DMS53 treated with DMSO at 0.1 percent for 48 hours (cell line): Measurements from ENCODE around the gene ZDHHC21.
"Not testable (repeated sequence)": the region's sequence is repeated elsewhere in the genome, so short reads cannot be mapped to it uniquely, and the experiment has no call there.

ENCODE experiments used
- DNase-seq: peaks from one replicate; lab custom pipeline; 2025; ENCODE audit not compliant: unreplicated experiment; lab: John Stamatoyannopoulos, UW

ZDHHC21 gene

GRCh38 chr9:14686168-14686567, 7.1 kb downstream of the ZDHHC21 start:
- no peak for DNase-seq

DNA sequence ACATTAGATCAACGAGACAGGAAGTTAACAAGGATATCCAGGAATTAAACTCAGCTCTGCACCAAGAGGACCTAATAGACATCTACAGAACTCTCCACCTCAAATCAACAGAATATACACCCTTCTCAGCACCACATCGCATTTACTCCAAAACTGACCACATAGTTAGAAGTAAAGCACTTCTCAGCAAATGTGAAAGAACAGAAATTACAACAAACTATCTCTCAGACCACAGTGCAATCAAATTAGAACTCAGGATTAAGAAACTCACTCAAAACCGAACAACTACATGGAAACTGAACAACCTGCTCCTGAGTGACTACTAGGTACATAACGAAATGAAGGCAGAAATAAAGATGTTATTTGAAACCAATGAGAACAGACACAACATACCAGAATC, 10.6 kb downstream of the ZDHHC21 start:
- not testable (repeated sequence) for DNase-seq

DNA sequence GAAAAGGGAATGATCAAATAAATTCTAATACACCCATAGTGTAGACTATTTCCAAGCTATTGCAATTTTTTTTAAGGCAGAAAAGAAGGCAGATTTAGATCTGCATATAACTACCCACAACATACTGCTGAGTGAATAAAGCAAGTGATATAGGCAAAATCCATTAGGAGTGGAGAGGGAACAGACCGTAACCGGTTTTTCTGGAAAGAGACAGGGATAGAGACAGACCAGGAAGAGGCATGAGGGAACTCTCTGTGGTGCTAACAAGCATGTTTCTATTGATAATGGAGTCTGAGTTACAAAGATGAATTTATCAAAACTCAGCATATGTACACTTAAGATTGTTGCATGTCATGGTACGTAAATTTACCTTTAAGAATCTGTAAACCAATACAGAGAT, 14.5 kb downstream of the ZDHHC21 start:
- DNase-seq = no peak

DNA sequence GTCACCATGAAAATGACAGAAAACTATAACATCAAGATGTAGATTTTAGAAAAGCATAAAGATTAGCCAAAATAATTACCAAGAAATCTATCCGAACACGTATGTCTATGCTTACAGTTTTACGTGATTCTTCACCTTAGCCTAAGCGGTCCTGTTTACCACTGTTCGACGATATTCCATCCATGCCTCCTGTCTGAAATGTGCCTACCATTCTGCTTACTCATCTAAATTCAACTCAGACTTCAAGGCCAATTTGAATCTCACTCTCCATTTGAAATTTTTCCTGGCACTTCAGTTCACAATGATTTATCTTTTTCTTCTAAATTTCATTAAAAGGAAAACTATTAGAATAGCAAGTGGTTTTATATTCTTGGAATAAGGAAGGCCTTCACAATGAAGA, 15.4 kb downstream of the ZDHHC21 start:
- DNase-seq = no peak

DNA sequence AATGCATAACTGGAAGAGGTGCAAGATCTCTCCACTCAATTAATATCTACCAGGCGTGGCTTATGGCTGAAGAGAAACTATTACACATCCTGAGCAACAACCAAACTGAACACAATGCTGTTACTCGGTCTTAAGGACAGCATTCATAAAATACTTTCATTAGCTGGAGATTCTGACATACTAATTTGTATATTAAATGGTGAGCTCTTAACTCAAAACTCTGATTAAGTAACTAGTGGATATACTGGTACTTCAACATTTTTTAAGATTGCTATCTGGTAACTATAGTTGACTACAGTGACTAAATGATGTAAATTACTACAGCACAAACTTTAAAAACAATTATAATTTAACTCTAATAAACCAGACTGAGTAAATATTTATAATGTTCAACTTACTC, 15.8 kb downstream of the ZDHHC21 start:
- no peak for DNase-seq

DNA sequence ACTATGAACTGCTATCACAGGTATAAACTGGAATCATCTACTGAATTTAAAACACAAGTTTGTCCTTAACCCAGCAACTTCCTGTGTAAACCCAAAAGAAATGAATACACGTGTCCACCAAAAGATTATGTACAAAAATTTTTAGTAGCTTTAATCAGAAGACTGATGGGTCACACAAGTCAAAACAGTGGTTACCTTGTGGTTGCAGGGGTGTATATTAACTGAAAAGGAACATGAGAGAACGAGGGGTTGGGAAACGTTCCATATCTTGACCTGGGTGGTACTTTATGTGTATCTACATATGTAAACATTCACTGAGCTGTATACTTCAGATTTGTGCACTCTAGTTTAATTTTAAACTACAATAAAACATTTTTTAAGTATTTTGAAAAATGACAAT, 18.6 kb downstream of the ZDHHC21 start:
- no peak for DNase-seq

- no peak for DNase-seq
Observed at GRCh38 chr9:14671377-14671776, 21.9 kb downstream of the ZDHHC21 start.

GRCh38 chr9:14670718-14671117, 22.5 kb downstream of the ZDHHC21 start:
- no peak for DNase-seq

- DNase-seq = not testable (repeated sequence)
Observed at GRCh38 chr9:14664022-14664421, 29.2 kb downstream of the ZDHHC21 start.

GRCh38 chr9:14662060-14662453, 31.2 kb downstream of the ZDHHC21 start:
- no peak for DNase-seq

GRCh38 chr9:14661421-14662059, 31.7 kb downstream of the ZDHHC21 start:
- DNase-seq = no peak

- DNase-seq = no peak
Observed at GRCh38 chr9:14660721-14661120, 32.5 kb downstream of the ZDHHC21 start.

DNA sequence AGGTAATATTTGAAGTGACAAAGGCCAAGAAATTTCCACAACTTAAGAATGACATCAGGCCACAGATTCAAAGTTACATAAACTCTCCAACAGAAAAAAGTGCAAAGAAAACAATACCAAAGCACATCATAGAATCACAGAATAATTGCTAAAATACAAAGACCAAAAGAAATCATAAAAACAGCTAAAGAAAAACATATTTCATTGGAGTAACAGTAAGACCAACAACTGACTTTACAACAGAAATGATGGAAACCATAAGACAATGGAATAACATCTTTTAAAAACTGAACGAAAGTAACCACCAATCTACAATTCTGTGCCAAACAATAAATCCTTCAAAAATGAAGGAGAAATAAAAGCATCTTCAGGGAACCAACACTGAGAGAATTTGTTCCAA, 38.3 kb downstream of the ZDHHC21 start:
- DNase-seq = no peak

DNA sequence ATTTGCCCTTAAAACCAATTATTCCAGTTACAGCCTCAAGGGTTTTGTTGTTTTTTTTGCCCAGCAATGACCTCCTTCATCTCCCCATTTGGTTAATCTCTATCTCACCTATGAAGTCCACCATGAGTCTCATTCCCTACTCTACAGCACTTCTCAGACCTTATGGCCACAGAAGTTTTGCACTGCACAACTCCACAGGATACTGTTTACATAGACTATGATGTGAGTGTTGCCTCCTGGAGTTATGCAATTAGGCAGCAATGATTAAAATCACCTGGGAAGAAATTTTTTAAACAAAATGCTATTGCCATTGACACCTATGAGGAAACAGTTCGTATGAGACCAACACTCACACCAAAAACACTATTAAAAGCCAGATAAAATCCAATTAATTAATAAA, 39.7 kb downstream of the ZDHHC21 start:
- no peak for DNase-seq

DNA sequence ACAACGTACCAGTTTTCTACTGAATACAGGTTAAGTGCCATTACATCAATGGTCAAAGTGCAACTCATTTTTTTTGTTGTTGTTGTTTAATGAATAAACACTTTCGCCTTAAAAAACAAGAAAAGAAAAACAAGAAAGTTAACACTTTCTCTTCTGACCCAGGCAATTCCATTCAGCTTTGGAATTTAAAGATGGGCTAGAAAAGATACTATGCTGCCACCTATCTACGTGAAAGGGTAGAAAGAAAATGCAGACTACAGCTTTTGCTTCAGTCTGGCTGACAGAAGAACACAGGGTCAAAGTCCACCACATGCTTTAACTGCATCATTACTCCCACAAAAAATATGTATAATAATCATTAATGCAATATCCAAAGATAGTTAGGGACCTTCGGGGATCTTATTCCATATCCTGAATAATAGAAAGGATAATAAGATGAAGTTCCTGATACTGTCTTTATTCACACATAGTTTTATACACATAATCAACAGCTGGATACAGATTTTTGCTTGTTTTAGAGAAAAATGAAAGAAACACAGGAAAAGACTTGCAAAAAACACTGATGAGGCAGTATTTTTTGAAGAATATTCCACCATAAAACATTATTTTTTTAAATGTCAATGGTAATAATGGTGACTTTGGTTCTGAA, 40.4 kb downstream of the ZDHHC21 start:
- DNase-seq = no peak

- DNase-seq = no peak
Observed at GRCh38 chr9:14650596-14650995, 42.6 kb downstream of the ZDHHC21 start.

- DNase-seq = no peak
Observed at GRCh38 chr9:14645648-14646047, 47.6 kb downstream of the ZDHHC21 start.

DNA sequence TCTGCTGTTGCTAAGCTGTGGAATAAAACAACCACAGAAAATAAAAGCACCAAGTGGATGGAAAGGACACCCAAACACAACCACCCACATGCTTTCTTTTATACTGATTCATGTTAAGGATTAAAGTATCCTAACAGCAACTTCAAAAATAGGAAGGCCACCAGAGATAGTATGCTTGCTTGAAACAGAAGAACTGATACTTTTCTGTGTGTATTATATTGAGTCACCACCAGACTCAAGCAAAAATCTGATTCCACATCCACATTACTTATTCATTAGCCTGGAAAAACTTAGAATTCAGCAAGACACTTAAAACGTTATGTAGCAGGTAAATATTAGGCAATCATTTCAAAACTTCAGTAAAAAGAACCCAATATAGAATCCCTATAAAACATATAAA, 52.3 kb downstream of the ZDHHC21 start:
- no peak for DNase-seq

DNA sequence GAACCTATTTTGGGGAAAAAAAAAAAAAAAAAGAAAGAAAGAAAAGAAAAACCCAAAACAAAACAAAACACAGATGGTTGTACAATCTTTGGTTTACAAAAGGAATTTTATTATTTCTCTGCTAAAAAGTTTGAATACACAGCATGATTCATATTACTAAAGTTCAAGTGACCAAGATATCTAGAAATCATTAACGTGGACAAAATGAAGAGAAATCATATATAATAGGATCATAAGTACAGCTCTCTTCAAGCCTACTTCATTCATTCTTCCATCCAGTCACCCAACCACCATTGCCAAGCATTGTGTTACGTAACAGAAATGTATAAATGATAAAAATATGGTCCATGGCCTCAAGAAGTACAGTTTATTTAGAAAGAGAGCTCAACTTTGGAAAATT, 52.9 kb downstream of the ZDHHC21 start:
- no peak for DNase-seq

DNA sequence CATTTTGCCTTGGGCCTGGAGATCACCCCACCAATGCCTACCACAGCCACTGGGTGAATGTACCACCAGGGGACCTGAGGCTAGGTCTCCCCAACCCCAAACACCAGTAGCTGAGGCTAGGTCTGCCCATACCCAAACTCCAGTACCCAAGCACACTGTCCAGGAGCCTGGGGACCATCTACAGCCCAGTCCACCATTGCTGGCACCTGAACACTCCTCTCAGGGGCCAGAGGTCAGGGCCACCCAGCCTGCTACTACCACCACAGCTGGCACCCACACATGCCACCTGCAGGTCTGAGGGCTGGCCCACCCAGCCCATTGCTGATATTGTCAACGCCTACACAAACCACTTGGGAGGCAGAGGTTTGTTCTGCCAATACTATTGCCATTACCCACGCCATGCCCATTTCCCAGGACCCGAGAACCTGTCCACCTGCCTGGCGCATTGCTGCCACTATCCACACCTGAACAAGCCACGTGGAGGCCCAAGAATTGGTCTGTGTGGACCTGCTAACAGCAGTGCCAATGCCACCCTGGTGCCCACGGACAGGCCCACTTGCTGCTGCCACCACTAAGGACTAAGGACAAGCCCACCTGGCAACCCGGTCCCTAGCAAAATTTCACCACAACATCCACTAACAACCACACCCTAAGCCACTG, 59.2 kb downstream of the ZDHHC21 start:
- no peak for DNase-seq

DNA sequence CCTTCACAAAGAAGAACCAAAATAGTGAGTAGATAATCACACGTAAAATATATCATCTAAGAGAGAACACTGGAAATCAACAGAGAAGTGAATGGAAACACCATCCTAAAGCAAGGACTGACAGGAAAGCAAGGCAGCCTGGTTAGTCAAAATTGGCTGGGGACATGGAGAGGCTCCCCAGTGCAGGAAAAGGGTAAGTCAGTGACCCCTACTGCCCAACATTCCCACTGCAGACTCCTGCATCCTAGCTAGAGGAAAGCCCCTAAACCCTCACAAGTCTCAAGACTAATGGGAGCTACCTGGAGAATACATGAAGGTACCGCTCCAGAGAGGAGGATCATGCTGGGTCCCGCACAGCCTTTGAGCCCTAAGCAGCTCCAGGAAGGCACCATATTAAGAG, 60.1 kb downstream of the ZDHHC21 start:
- no peak for DNase-seq

GRCh38 chr9:14627513-14627912, 65.7 kb downstream of the ZDHHC21 start:
- DNase-seq = no peak
